ENCODE measurements around the gene LRTM1.

- TF ChIP-seq CTCF (IDR thresholded peaks at IDR 0.05) (no peak), POLR2A (IDR thresholded peaks at IDR 0.05) (no peak)
Measured at GRCh38 chr3:54877730-54878129, 50.1 kb downstream of the LRTM1 start.

Measured in testis (tissue), 2 donors.